ENCODE measurements around the gene PRSS27.

PRSS27 gene

DNA sequence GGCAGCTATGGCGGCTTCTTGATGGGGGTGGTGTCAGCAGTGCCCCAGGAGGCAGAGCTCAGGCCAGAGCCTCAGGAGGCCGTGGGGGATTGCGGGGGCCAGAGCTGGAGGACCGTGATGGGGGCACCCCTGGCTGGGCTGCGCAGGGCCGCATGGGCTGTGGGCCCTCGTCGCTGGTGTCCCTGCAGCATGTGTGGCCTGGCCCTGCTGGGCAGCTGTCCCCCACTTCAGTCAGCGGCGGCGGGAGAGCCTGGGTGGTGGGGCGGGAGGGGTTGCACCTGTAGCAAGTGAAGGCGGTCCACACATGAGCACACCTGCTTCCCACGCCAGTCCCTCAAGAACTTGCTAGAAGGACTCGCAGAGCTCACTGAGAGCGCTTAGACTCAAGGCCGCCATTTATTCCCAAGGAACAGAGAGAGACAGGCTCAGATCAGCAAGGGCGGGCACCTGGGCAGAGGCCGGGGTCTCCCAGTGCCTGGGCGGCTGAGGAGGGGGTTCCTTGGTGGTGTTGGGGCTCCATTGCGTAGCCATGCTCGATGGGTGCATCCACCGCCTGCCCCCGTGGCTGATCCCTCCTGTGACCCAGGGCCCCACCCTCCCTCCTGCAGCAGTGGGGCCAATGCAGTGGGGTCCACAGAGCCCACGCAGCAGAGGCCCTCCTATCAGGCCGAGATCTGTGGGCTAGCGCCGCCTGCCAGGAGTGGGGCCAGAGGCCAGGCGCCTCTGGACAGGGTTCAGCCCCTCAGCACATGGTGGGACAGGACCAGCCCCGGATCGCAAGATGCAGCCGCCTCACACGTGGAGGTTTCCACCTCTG, 15.7 kb downstream of the PRSS27 start:
- Histone ChIP-seq H3K9me3 (ENCODE audit: insufficient read depth, low read depth, low read length) (no peaks in the 10 kb centered on the region), H3K27me3 (ENCODE audit: insufficient read depth, low read length, poor library complexity, severe bottlenecking) (no peaks in the 10 kb centered on the region), H3F3A (ENCODE audit: low read depth) (no peaks in the 10 kb centered on the region), H3K4me2 (ENCODE audit: low read depth, low read length, poor library complexity, severe bottlenecking) (no peak overlapping the region), H4K20me1 (ENCODE audit: insufficient read depth, low read length, poor library complexity, severe bottlenecking) (no peaks in the 10 kb centered on the region), H3K9me2 (replicated peaks; ENCODE audit: low read depth, low read length) (no peaks in the 10 kb centered on the region), H3K9ac (ENCODE audit: low read depth, low read length, poor library complexity, severe bottlenecking) (no peak overlapping the region), H3K4me3 (ENCODE audit: low read length, poor library complexity, severe bottlenecking) (no peak overlapping the region), H3K79me2 (ENCODE audit: insufficient read depth, low read length) (no peaks in the 10 kb centered on the region), H2AFZ (ENCODE audit: low read length) (no peak overlapping the region), H3K36me3 (ENCODE audit: insufficient read depth, low read length) (peaks cover 4% of the 10 kb centered on the region; the same call in 1 of the 2 replicates), H3K4me1 (ENCODE audit: insufficient read depth, low read length, poor library complexity, severe bottlenecking) (no peaks in the 10 kb centered on the region)
- TF ChIP-seq EZH2phosphoT487 (IDR thresholded peaks at IDR 0.05; ENCODE audit: borderline replicate concordance) = no peak
- TF ChIP-seq, protein P1, sequence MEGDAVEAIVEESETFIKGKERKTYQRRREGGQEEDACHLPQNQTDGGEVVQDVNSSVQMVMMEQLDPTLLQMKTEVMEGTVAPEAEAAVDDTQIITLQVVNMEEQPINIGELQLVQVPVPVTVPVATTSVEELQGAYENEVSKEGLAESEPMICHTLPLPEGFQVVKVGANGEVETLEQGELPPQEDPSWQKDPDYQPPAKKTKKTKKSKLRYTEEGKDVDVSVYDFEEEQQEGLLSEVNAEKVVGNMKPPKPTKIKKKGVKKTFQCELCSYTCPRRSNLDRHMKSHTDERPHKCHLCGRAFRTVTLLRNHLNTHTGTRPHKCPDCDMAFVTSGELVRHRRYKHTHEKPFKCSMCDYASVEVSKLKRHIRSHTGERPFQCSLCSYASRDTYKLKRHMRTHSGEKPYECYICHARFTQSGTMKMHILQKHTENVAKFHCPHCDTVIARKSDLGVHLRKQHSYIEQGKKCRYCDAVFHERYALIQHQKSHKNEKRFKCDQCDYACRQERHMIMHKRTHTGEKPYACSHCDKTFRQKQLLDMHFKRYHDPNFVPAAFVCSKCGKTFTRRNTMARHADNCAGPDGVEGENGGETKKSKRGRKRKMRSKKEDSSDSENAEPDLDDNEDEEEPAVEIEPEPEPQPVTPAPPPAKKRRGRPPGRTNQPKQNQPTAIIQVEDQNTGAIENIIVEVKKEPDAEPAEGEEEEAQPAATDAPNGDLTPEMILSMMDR (conservative IDR thresholded peaks at IDR 0.05; ENCODE audit: low read length) = no peak

DNA sequence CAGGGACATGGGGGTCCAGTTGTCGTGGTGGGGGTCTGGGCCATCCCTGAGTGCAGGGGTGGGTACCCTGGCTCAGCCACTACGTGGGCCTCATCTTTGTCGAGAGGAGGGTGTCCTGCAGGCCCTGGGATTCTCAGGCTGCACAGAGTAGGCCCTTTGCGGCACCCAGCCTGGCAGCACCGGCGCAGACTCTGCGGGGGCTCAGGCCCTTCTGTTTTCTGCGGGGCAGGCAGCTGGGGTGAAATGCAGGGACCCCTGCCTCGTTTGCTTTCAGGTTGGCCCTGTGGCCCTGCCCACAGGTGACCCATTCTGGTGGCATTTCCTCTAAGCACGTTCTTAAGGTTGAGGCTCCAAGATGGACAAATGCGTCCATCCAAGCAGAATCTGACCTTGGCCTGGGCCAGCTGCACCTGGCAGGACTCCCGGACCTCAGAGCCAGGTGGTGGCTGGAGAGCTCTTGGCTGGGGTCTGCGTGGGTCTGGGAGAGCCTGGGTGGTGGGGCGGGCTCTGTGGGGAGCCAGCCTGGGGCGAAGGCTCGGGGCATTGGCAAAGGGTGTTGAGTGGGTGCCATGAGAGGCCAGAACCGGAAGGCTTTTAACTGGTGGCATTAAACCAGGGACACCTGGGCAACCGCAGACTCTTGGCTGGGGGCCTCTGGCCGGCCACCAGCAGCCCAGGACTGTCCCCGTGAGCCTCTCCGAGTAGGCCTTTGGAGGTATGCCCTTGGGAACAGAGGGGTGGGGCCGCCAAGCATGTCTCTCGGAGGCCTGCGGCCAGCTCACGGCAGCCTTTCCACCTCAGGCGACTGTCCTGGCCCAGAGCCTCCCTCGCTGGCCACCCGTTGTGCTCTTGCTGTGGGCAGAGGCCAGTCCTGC, 16.9 kb downstream of the PRSS27 start:
- Histone ChIP-seq H3K27me3 (ENCODE audit: insufficient read depth, low read length, poor library complexity, severe bottlenecking) (no peaks in the 10 kb centered on the region), H2AFZ (ENCODE audit: low read length) (no peak overlapping the region), H3K79me2 (ENCODE audit: insufficient read depth, low read length) (no peaks in the 10 kb centered on the region), H3K36me3 (ENCODE audit: insufficient read depth, low read length) (peaks cover 4% of the 10 kb centered on the region; the same call in 1 of the 2 replicates), H3K4me2 (ENCODE audit: low read depth, low read length, poor library complexity, severe bottlenecking) (no peak overlapping the region), H3F3A (ENCODE audit: low read depth) (no peaks in the 10 kb centered on the region), H3K9me3 (ENCODE audit: insufficient read depth, low read depth, low read length) (no peaks in the 10 kb centered on the region), H3K4me1 (ENCODE audit: insufficient read depth, low read length, poor library complexity, severe bottlenecking) (no peaks in the 10 kb centered on the region), H3K4me3 (ENCODE audit: low read length, poor library complexity, severe bottlenecking) (no peak overlapping the region), H3K9me2 (replicated peaks; ENCODE audit: low read depth, low read length) (no peaks in the 10 kb centered on the region), H3K9ac (ENCODE audit: low read depth, low read length, poor library complexity, severe bottlenecking) (no peak overlapping the region), H4K20me1 (ENCODE audit: insufficient read depth, low read length, poor library complexity, severe bottlenecking) (no peaks in the 10 kb centered on the region)
- TF ChIP-seq EZH2phosphoT487 (IDR thresholded peaks at IDR 0.05; ENCODE audit: borderline replicate concordance) = no peak
- TF ChIP-seq, protein P1 (conservative IDR thresholded peaks at IDR 0.05; ENCODE audit: low read length) = no peak

DNA sequence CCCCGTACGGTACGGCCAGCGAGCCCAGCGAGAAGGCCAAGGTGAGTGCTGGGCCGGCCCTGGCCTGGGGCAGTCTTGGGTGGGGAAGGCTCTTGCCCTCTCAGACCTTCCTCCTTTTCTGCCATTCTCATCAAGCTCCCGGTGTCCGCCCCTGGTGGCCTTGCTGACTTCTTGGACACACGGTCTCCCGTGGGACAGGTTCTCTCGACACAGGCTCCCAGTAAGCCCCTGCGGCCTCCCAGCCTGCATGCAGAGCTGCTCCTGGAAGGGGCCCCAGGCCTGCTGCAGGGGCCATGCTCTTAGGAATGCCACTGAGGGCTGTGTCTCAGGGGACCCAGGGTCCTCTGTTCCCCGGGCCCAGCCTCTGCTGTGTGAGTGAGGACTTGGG, 17.6 kb downstream of the PRSS27 start:
- no peak overlapping the region for H3K4me2 ChIP-seq (ENCODE audit: low read depth, low read length, poor library complexity, severe bottlenecking)

More for the DNA sequence above, 17.6 kb downstream of the PRSS27 start:
- TF ChIP-seq EZH2phosphoT487 (IDR thresholded peaks at IDR 0.05; ENCODE audit: borderline replicate concordance) = no peak
- TF ChIP-seq, protein P1 (conservative IDR thresholded peaks at IDR 0.05; ENCODE audit: low read length) = no peak
- Histone ChIP-seq H3K79me2 (ENCODE audit: insufficient read depth, low read length) (no peaks in the 10 kb centered on the region), H3K4me1 (ENCODE audit: insufficient read depth, low read length, poor library complexity, severe bottlenecking) (no peaks in the 10 kb centered on the region), H3K9me3 (ENCODE audit: insufficient read depth, low read depth, low read length) (no peaks in the 10 kb centered on the region), H3K27me3 (ENCODE audit: insufficient read depth, low read length, poor library complexity, severe bottlenecking) (no peaks in the 10 kb centered on the region), H3K9me2 (replicated peaks; ENCODE audit: low read depth, low read length) (no peaks in the 10 kb centered on the region), H3F3A (ENCODE audit: low read depth) (no peaks in the 10 kb centered on the region), H3K36me3 (ENCODE audit: insufficient read depth, low read length) (peaks cover 4% of the 10 kb centered on the region; the same call in 1 of the 2 replicates), H3K4me3 (ENCODE audit: low read length, poor library complexity, severe bottlenecking) (no peak overlapping the region), H2AFZ (ENCODE audit: low read length) (no peak overlapping the region), H3K9ac (ENCODE audit: low read depth, low read length, poor library complexity, severe bottlenecking) (no peak overlapping the region), H4K20me1 (ENCODE audit: insufficient read depth, low read length, poor library complexity, severe bottlenecking) (no peaks in the 10 kb centered on the region)

All from Loucy (cell line).